Epithelial cell of proximal tubule (primary cell): ENCODE measurements around the gene DEPDC5. TPM values are rescaled to one million over a fixed set of nuclear protein-coding genes. Genes with fewer than 3 reads are reported as not detected.
A peak's percentile ranks its signal among the peaks of the same experiment; 100 is the strongest.

ENCODE experiments used
- DNase-seq: peaks from one replicate; pipeline ENCODE4 v3.0.0-alpha.2; 2011; ENCODE audit warnings: low read depth
- H3K4me3 ChIP-seq: 2 replicates; pipeline ENCODE4 v1.5.1; 2011; ENCODE audit warnings: low read depth, mild to moderate bottlenecking, low read length
- total RNA-seq: library from RNA; depleted of rRNA; stranded (reverse); fragments of >200 nt; gene quantifications from 2 replicates; pipeline ENCODE4 v1.2.3, GENCODE V29; 2015
- TF ChIP-seq, protein P1 (sequence below): conservative IDR thresholded peaks from 2 replicates; pipeline ENCODE4 v1.5.1; 2012; ENCODE audit warnings: low read depth, mild to moderate bottlenecking, low read length

The DEPDC5 gene
- total RNA-seq, 1 donor from 2014 or later = 5.4 TPM

DNA sequence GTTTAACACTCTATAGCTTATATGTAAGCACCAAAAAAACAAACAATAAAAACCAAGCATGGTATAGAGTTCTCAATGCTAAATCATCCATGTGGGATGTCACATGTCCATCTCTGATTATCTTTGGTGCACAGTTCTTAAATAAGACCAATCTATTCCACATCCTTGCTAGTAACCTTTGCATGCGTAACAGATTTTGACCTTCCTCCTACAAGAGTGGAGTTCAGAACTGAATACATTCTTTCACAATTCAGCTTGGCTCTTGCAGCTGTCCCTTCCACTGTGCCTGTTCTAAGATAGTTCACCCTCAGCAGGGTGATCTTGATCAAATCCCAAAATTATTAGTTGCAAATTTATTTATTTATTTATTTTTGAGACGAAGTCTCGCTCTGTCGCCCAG, 25.0 kb upstream of the DEPDC5 start:
- TF ChIP-seq, protein P1, sequence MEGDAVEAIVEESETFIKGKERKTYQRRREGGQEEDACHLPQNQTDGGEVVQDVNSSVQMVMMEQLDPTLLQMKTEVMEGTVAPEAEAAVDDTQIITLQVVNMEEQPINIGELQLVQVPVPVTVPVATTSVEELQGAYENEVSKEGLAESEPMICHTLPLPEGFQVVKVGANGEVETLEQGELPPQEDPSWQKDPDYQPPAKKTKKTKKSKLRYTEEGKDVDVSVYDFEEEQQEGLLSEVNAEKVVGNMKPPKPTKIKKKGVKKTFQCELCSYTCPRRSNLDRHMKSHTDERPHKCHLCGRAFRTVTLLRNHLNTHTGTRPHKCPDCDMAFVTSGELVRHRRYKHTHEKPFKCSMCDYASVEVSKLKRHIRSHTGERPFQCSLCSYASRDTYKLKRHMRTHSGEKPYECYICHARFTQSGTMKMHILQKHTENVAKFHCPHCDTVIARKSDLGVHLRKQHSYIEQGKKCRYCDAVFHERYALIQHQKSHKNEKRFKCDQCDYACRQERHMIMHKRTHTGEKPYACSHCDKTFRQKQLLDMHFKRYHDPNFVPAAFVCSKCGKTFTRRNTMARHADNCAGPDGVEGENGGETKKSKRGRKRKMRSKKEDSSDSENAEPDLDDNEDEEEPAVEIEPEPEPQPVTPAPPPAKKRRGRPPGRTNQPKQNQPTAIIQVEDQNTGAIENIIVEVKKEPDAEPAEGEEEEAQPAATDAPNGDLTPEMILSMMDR = no peak
- DNase-seq = no peak
- H3K4me3 ChIP-seq = no peak overlapping the region

DNA sequence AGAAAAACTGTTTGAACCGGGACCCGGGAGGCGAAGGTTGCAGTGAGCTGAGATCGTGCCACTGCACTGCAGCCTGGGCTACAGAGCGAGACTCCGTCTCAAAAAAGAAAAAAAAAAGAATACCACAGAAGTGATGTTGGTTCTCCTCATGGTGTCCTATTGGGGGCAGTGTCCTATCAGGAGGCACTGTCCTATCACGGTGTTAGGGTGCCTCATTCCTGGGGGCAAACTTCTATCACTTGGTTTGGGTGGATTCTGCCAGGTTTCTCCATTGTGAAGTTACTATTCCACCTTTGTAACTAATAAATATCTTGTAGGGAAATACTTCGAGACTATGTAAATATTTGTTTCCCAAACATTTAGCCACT, 23.5 kb upstream of the DEPDC5 start:
- TF ChIP-seq, protein P1 = peak; percentile 23
- no peak for DNase-seq
- no peak overlapping the region for H3K4me3 ChIP-seq

DNA sequence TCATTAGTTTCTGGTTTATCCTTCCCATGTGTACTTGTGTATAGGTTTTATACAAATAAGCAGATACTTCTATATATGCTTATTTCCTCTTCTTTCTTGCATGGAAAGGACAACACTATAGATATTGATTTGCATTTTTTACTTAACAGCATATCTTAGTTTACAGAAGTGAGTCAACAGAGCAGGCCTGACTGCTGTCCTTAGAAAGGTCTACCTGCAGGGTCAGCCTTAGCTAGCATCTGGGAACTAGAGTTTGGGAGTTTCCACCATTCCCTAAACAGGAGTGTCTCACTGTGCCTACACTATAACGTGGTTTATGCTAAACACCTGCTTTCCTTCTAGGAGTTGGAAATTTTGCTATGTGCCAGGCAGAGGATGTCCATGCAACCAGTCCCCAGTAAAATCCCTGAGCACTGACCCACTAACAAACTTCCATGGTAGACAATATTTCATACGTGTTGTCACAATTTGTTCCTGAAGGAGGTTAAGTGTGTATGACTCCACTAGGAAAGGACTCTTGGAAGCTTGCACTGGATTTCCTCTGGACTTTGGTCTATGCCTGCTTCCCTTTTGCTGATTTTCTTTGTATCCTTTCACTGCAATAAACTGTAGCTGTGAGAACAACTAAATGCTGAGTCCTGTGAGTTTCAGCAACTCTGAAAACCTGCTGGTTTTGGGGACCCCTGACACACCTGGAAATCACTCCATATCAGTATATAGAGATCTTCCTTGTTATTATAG, 21.6 kb upstream of the DEPDC5 start:
- no peak overlapping the region for H3K4me3 ChIP-seq
- DNase-seq = no peak
- TF ChIP-seq, protein P1 = no peak

DNA sequence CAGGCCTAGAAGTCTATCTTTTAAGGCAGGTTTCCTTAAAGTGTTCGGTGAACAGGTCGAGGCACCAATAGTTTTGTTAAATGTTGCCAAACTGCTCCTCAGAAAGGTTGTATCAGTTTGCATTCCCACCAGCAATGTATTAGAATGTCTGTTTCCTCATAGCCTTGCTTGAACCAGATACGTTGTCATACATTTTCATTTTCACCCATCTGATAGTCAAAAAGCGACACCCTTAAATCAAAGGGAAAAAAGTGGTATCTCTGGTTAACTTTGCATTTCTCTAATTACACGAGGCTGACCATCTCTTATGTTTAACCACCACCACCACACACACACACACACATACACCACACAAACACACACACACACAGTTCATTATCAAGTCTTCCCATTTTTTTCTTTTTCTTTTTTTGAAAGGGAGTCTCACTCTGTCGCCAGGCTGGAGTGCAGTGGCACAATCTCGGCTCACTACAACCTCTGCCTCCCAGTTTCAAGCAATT, 20.2 kb upstream of the DEPDC5 start:
- DNase-seq = no peak
- no peak overlapping the region for H3K4me3 ChIP-seq
- TF ChIP-seq, protein P1 = no peak

DNA sequence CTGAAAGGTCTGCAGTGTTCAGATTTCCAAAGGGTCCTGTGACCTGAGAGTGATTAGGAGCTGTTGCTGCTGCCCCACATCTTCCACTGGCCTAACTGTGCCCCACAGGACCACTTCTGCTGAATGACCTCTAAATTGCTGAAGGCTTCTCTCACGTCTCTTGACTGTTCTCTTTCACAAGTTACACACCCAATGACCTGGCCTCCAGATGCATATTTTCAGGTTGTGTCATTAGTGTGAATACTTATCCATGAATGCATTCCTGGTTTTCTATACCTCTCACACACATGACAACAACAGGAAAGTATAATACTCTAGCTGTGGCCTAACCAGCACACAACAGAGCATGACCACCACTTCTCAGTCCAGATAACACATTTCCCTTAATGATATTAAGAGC, 19.3 kb upstream of the DEPDC5 start:
- TF ChIP-seq, protein P1 = no peak
- H3K4me3 ChIP-seq = no peak overlapping the region
- no peak for DNase-seq

DNA sequence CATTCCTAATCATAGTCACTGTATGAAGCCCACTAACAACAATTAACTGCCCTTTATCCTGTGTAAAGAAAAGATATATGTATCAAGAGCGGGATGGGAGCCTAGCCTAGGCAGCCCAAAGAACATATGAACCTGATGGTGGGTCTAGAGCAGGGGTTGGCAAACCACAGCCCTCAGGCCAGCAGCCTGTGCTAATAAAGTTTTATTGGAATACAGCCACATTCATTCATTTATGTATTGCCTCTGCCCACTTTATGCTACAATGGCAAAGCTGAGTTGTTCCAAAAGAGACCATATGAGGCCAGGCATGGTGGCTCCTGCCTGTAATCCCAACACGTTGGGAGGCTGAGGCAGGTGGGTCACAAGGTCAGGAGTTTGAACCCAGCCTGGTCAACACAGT, 17.4 kb upstream of the DEPDC5 start:
- no peak overlapping the region for H3K4me3 ChIP-seq
- DNase-seq = no peak
- TF ChIP-seq, protein P1 = no peak

DNA sequence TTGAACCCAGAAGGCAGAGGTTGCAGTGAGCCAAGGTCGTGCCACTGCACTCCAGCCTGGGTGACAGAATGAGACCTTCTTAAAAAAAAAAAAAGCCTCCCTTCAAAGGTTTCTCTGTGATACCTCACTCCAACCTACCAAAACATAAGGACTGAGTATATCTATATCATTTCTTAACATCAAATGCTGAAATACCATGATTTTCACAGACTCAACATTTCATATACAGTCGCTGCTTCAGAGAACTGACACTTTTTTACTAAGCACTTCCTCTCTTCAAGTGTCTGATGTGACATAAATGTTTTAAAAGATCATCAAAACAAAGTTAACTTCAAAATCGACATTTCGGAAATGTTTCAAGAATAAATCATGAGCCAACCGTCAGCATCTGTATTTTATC, 15.9 kb upstream of the DEPDC5 start:
- H3K4me3 ChIP-seq = no peak overlapping the region
- TF ChIP-seq, protein P1 = no peak
- no peak for DNase-seq
